Left renal pelvis (tissue), 4 donors: ENCODE measurements around the gene LRRC34. TPM values are rescaled to one million over a fixed set of nuclear protein-coding genes. Genes with fewer than 3 reads are reported as not detected.

Source experiments
- DNase-seq, 4 donors: peaks; one replicate each; pipeline ENCODE4 v3.0.0-alpha.2; 2013; ENCODE audit warnings: low read depth in 4 of 4, low spot score in 3 of 4
- polyA plus RNA-seq, 4 donors: library from polyadenylated mRNA; unstranded; fragments of 120-200 nt; gene quantifications; one replicate each; pipeline ENCODE4 v1.2.1, GENCODE V29; 2013; ENCODE audit not compliant: insufficient read length in 4 of 4

Gene LRRC34, protein sequence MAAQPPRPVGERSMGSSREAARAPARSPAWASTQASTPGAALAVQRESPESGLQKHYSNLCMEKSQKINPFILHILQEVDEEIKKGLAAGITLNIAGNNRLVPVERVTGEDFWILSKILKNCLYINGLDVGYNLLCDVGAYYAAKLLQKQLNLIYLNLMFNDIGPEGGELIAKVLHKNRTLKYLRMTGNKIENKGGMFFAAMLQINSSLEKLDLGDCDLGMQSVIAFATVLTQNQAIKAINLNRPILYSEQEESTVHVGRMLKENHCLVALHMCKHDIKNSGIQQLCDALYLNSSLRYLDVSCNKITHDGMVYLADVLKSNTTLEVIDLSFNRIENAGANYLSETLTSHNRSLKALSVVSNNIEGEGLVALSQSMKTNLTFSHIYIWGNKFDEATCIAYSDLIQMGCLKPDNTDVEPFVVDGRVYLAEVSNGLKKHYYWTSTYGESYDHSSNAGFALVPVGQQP
- 10 to 100 TPM in 3 of 4 donors, 1 to 10 TPM in 1; 8.1 to 16.7 (median 14.2) TPM for polyA plus RNA-seq

DNA sequence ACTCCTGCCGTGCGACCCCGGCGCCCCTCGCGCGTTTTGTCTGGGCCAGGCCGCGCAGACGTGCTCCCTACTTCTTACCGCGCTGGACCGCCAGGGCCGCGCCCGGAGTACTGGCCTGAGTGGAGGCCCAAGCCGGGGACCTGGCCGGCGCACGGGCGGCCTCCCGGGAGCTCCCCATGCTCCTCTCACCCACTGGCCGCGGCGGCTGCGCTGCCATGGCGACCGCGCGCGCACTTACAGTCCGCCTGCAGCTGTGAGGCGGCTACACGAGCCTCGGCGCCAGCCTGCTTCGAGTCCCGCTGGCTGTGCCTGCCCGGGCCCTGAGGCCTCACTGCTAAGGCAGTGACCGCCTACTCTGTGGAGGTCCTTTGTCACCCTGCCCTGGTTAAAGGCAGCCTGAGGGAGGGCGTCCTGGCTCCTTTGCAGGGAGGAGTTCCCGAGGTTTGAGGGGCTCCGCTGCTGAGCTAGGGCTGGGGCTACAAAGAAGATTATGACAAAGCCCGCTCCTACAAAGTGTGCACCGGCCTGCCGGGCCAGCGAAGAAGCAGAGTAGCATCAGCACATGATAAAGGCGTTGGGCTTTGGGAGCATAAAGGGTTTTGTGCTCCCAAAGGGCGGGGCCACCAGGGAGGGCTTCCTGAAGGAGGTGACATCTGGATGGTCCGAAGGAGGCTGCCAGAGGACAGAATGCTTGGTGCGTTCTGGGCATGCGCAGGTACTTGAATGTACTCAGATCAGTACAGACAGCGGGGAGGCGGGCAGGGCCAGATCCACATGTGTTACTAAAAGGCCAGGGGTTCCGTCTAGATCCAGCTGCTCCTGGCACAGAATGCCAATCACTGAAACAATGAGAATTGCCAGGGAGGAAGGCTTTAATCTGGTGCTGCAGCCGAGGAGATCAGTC is at the start of gene LRRC34, which contains the start of gene LRRIQ4:
Gene LRRC34 (minus strand): TSS at position 573 of the 904 bp plus-strand sequence. CDS start 356 bp downstream, at position 217.
Gene LRRIQ4 (plus strand): TSS at position 539 of the 904 bp plus-strand sequence. CDS start 9,052 bp downstream, outside the sequence.
- peak; percentile 46 to 61 (median 56) for DNase-seq

DNA sequence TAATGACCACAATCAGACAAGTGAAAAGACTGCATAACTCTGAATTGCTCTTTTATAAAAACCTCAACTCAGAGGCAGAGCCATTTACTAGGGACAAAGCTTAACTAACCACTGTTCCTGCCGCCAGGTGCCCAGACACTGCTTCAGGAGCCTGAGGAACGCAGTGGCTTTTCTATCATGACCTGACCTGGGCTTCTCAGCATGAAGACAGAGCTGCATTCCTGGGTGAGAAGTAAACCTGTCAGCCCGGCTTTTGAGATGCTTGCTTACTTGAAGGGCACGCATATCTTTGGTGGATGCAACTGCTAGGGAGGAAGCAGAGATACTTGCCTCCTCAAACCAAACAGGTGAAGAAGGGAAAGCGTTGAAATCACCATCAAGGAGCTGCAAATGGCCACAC is 49.2 kb upstream of the LRRC34 start:
- DNase-seq, result no peak

- DNase-seq, result no peak
Measured at GRCh38 chr3:169857811-169858210, 45.1 kb upstream of the LRRC34 start.

- no peak for DNase-seq
Measured at GRCh38 chr3:169855514-169855913, 42.8 kb upstream of the LRRC34 start.

GRCh38 chr3:169850618-169851017 is 37.9 kb upstream of the LRRC34 start:
- DNase-seq, result no peak

- DNase-seq, result no peak
Measured at GRCh38 chr3:169848741-169849140, 36.0 kb upstream of the LRRC34 start.

DNA sequence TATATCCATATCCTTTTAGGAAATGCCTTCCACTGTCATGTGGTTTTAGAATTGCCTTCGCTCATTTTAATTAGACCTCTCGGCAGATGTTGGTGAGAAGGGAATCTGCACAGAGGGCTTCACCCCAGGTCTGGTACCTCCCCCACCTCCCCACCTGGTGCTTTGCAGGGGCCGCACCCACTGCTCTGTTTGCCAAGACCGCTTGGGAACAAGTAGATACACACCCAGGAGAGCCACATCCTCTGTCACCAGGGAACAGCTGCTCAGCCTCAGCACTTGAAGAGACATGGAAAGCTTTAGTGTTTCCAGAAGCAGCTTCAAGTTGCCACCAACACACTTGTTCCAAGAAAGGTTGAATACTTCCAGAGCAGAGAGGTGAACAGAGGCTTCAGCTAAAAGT is 35.2 kb upstream of the LRRC34 start:
- DNase-seq, result no peak

- no peak for DNase-seq
Measured at GRCh38 chr3:169846458-169847193, 33.9 kb upstream of the LRRC34 start.

GRCh38 chr3:169842960-169843359 is 30.3 kb upstream of the LRRC34 start:
- no peak for DNase-seq

DNA sequence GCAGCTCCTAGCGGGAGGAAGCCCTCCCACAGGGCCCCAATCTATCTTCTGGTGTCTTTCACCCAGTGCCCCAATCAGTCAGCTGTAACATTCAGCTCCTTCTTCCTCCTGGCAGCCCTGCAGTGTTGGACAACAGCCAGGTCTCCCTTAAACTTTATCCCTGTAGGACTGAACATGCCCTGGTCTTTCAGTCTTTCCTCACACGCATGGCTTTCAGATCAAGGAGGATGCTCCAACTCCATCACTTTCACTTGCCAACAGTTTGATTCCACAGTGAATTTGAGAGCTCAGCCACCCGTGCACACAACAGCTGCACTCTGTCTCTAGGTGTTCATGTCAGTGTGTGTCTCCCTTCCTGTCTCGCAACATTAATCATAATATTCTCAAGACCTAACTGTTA is 28.5 kb upstream of the LRRC34 start:
- DNase-seq, result peak in 3 of 4 donors; percentile 18 to 49 (median 34)

- no peak for DNase-seq
Measured at GRCh38 chr3:169838511-169839030, 25.9 kb upstream of the LRRC34 start.

GRCh38 chr3:169836942-169837275 is 24.2 kb upstream of the LRRC34 start:
- no peak for DNase-seq

DNA sequence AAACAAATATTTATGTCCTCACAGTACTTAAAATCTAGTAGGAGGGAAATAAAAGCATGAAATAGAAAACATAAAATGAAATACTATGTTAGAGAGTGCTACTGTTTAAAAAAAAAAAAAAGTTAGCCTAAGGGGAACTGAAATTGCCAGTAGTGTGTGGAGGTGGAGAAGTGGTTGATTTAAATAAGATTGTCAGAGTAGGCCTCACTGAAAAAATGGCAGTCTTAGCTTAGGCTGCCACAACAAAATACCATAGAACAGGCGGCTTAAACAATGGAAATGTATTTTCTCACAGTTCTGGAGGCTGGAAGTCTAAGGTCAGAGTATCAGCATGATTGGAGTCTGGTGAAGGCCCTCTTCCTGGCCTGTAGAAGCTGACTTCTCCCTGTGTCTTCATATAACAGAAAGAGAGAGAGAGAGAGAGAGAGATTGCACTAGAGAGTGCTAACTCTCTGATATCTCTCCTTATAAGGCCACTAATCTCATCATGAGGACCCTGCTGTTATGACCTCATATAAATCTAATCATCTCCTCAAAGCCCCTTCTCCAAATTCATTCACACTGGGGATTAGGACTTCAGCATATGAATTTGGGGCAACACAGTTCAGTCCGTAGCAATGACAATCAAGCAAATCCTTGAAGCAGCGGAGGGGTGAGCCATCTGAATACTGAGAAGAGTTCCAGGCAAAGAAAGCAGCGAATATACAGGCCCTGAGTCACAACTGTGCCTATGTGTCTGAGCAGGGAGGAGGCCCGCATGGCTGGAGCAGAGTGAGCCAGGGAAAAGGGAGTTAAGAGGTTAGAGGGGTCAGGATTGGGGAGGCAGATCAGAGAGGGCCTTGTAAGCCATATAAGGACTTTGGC is 23.6 kb upstream of the LRRC34 start:
- DNase-seq, result no peak

- no peak for DNase-seq
Measured at GRCh38 chr3:169835533-169835932, 22.8 kb upstream of the LRRC34 start.

DNA sequence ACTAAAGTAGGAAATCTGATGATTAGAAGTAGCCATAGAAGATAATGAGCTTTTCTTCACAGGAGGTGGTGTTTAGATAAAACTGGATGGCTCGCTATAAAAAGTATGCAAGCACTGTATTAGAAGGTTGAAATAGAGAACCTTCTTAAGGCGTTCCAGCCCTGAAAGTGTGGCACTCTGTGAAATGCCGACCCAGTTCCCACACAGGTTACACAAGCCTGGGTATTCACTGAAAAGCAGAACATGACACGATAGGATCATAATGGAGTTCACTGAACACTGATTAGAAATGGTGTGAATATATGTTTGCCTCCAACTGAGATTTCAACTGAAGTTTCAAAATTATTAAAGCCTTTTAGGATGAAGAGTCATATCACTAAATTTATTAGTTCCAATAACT is 15.0 kb upstream of the LRRC34 start:
- no peak for DNase-seq

DNA sequence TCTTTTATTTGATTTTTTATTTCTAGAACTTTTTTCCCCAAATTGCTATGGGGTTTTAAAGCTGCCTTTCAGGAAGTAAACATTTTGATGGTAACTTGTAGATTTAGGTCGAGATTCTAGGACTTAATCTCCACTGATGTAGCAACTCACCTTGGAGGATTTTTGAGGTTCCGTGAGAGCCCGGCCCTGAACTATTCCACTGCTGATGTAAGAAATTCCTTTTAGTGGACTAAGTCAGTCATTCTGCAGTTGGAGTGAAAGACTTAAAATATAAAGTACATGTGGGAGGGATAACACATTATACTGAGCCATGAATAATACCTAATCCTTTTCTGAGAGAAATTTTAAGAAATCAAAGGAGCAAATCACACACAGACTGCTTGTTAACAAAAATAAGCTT is 12.6 kb upstream of the LRRC34 start:
- no peak for DNase-seq

DNA sequence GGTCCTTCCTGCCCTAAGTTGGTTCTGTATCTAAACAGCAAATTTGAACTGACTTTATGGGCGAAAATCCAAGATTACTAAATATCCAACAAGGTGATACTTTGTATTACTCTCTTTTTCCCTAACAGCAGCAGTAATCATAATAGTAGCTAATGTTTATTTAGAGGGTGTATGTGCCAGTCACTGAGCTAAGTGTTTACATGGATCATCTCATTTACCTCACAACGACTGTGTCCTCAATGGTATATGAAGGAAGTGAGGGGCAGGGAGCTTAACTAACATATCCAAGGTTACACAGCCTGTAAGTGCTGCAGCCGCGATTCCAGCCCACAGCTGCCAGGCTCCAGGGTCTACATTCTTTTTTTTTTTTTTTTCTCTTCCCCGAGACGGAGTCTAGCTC is 10.3 kb upstream of the LRRC34 start:
- no peak for DNase-seq

- DNase-seq, result no peak
Measured at GRCh38 chr3:169822540-169822939, 9.8 kb upstream of the LRRC34 start.

DNA sequence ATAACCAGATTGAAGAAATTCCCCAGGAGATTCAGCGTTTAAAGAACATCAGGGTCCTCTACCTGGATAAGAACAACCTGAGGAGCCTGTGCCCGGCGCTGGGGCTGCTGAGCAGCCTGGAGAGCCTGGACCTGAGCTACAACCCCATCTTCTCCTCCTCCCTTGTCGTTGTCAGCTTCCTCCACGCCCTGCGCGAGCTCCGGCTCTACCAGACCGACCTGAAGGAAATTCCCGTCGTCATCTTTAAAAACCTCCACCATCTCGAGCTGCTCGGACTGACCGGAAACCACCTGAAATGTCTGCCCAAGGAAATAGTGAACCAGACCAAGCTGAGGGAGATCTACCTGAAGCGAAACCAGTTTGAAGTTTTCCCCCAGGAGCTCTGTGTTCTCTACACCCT is 9.4 kb upstream of the LRRC34 start:
- DNase-seq, result no peak
